HepG2 (cell line): Measurements from ENCODE around the gene TRRAP. TPM values are rescaled to one million over a fixed set of nuclear protein-coding genes. Genes with fewer than 3 reads are reported as not detected.

Experiments used
- ATAC-seq: fragments of 200-7000 bp; cut with Tn5 transposase; 3 replicates; pipeline ENCODE4 v1.9.1; 2020; ENCODE audit warnings: mild to moderate bottlenecking, moderate library complexity
- BruUV-seq: library from RNA; stranded (reverse); fragments of 400-500 nt; replicated peaks from 2 replicates; lab custom pipeline; 2021; lab: Mats Ljungman, UMichigan
- CTCF ChIA-PET: fragments of 300-600 bp; formaldehyde crosslinking; extraction: SDS; loops from one replicate; lab custom pipeline; 2021; ENCODE audit warnings: low total read pairs, inconsistent platforms, low intra/inter-chr PET ratio; lab: Yijun Ruan, JAX
- POLR2A ChIA-PET: fragments of 350-600 bp; sonication (Branson Sonifier 250); formaldehyde crosslinking; loops from one replicate; lab custom pipeline; 2020; ENCODE audit warnings: antibody characterized with exemption, inconsistent platforms; lab: Yijun Ruan, JAX
- DNase-seq: peaks from one replicate; pipeline ENCODE4 v3.0.0-alpha.2; 2015; ENCODE audit warnings: low spot score
- FAIRE-seq: peaks from 3 replicates; lab custom pipeline; 2011; peaks lifted over from hg19 to GRCh38; lab: Jason Lieb, UNC
- H2AFZ ChIP-seq: one replicate; pipeline ENCODE4 v1.6.1; 2011; ENCODE audit warnings: low read length, inconsistent platforms
- H3K27ac ChIP-seq: fragments of 300-600 bp; 3 replicates; pipeline ENCODE4 v1.8.0; 2011; ENCODE audit warnings: mixed run types, mild to moderate bottlenecking, mixed read lengths, low read length, inconsistent platforms; ENCODE audit not compliant: insufficient read depth; ENCODE audit errors: extremely low read length
- H3K27me3 ChIP-seq, 2 experiments: fragments of 200-600 bp in 1 of 2; 2 replicates in 1 of 2; 3 replicates in 1 of 2; pipeline versions ENCODE4 v1.6.0 to v1.8.0; 2011; ENCODE audit warnings: low read length in 2 of 2, mild to moderate bottlenecking in 2 of 2, moderate library complexity in 2 of 2, inconsistent platforms in 1 of 2; ENCODE audit not compliant: insufficient read depth in 2 of 2, control insufficient read depth in 1 of 2
- H3K36me3 ChIP-seq, 2 experiments: fragments of 200-600 bp in 1 of 2; replicated peaks in 1 of 2; 2 replicates in 1 of 2; 3 replicates in 1 of 2; pipeline versions ENCODE4 v1.5.1 to v1.8.0; 2011; ENCODE audit warnings: low read length in 2 of 2, inconsistent platforms in 1 of 2; ENCODE audit not compliant: insufficient read depth in 2 of 2, control insufficient read depth in 1 of 2
- H3K4me1 ChIP-seq: 2 replicates; pipeline ENCODE4 v1.5.1; 2012; ENCODE audit warnings: low read length, inconsistent platforms; ENCODE audit not compliant: insufficient read depth
- H3K4me2 ChIP-seq: 2 replicates; pipeline ENCODE4 v1.6.0; 2011; ENCODE audit warnings: low read depth, low read length, inconsistent platforms
- H3K4me3 ChIP-seq, 3 experiments: fragments of 200-600 bp in 1 of 3; sonication (generic), shearing (Covaris generic) in 1 of 3; replicated peaks in 1 of 3; 2 replicates each; pipeline ENCODE4 v1.5.1; 2011 to 2016; ENCODE audit warnings: low read length in 3 of 3, inconsistent platforms in 2 of 3, low read depth in 2 of 3, mild to moderate bottlenecking in 2 of 3, control low read depth in 1 of 3, mixed read lengths in 1 of 3; ENCODE audit not compliant: insufficient read depth in 1 of 3
- H3K79me2 ChIP-seq: one replicate; pipeline ENCODE4 v1.6.1; 2011; ENCODE audit warnings: low read length, inconsistent platforms; ENCODE audit not compliant: insufficient read depth
- H3K9ac ChIP-seq: 2 replicates; pipeline ENCODE4 v1.6.0; 2011; ENCODE audit warnings: mild to moderate bottlenecking, low read depth, low read length, inconsistent platforms; ENCODE audit not compliant: insufficient read depth
- H3K9me3 ChIP-seq: 2 replicates; pipeline ENCODE4 v1.5.1; 2012; ENCODE audit warnings: mild to moderate bottlenecking, low read length
- H4K20me1 ChIP-seq: 2 replicates; pipeline ENCODE4 v1.6.0; 2011; ENCODE audit warnings: inconsistent platforms, mild to moderate bottlenecking, low read length, moderate library complexity; ENCODE audit not compliant: insufficient read depth
- ARID2 ChIP-seq: sonication (generic); formaldehyde crosslinking; IDR thresholded peaks from 2 replicates; pipeline ENCODE4 v1.8.1; 2022; ENCODE audit warnings: mild to moderate bottlenecking, missing genetic modification reagents, borderline replicate concordance
- DMAP1 ChIP-seq: IDR thresholded peaks from 2 replicates; pipeline ENCODE4 v1.6.1; 2016
- KLF12 ChIP-seq: sonication (generic); formaldehyde crosslinking; IDR thresholded peaks from 2 replicates; pipeline ENCODE4 v1.4.0; 2020; ENCODE audit warnings: missing genetic modification reagents, borderline replicate concordance
- NCOR1 ChIP-seq: fragments of 200-600 bp; sonication (generic); IDR thresholded peaks from 2 replicates; pipeline ENCODE4 v1.7.0; 2017; ENCODE audit warnings: antibody characterized with exemption, low read length, borderline replicate concordance
- POGZ ChIP-seq: sonication (generic); formaldehyde crosslinking; IDR thresholded peaks from 2 replicates; pipeline ENCODE4 v1.4.0; 2020; ENCODE audit warnings: mild to moderate bottlenecking, missing genetic modification reagents
- POLR2AphosphoS2 ChIP-seq: IDR thresholded peaks from 2 replicates; pipeline ENCODE4 v1.6.1; 2011; ENCODE audit warnings: low read depth, low read length, improper control_type of control experiment
- SIX1 ChIP-seq: sonication (generic); formaldehyde crosslinking; IDR thresholded peaks from 2 replicates; pipeline ENCODE4 v1.4.0; 2020; ENCODE audit warnings: missing genetic modification reagents, borderline replicate concordance
- ZNF234 ChIP-seq: sonication (generic); formaldehyde crosslinking; conservative IDR thresholded peaks from 2 replicates; pipeline ENCODE4 v1.5.1; 2020; ENCODE audit warnings: mild to moderate bottlenecking, missing genetic modification reagents
- in situ Hi-C: cut with HindIII; loops from 2 replicates; pipeline ENCODE4 v1.10.0; 2017; ENCODE audit warnings: low pct_unique_long_range_greater_than_20kb; ENCODE audit not compliant: extremely low pct_ligation_motif_present
- intact Hi-C: fragments of 100-400 bp; cut with micrococcal nuclease; formaldehyde crosslinking; loops from one replicate; pipeline ENCODE4 v1.10.0; 2022; ENCODE audit not compliant: unreplicated experiment
- polyA plus RNA-seq, 8 experiments: library from polyadenylated mRNA; depleted of rRNA in 3 of 8; stranded (reverse) in 7 of 8; unstranded in 1 of 8; fragments of >200 nt; fragmentation: Illumina TruSeq in 4 of 8; extraction: Trizol in 4 of 8; gene quantifications; 2 replicates each; pipeline versions ENCODE4 v1.2.1 to v1.2.3, GENCODE V29; 2011 to 2016; ENCODE audit warnings: low read depth in 4 of 8, missing spikeins in 1 of 8, mixed read lengths in 1 of 8; ENCODE audit not compliant: insufficient read depth in 1 of 8
- total RNA-seq, 5 experiments: library from RNA; depleted of rRNA; stranded (reverse); fragments of >200 nt; fragmentation: Illumina TruSeq; extraction: Trizol; gene quantifications; 2 replicates each; pipeline ENCODE4 v1.2.3, GENCODE V29; 2016; ENCODE audit warnings: low read depth in 1 of 5
- TF ChIP-seq, protein P1 (sequence below): sonication (generic); formaldehyde crosslinking; IDR thresholded peaks from 2 replicates; pipeline ENCODE4 v1.4.0; 2020; ENCODE audit warnings: missing genetic modification reagents, borderline replicate concordance
- TF ChIP-seq, protein P2 (sequence below): sonication (generic); formaldehyde crosslinking; IDR thresholded peaks from 2 replicates; pipeline ENCODE4 v1.8.1; 2023; ENCODE audit warnings: mild to moderate bottlenecking, inconsistent platforms, moderate library complexity, missing genetic modification reagents, borderline replicate concordance
- TF ChIP-seq, protein P3 (sequence below): sonication (generic); formaldehyde crosslinking; IDR thresholded peaks from 2 replicates; pipeline ENCODE4 v1.4.0; 2020; ENCODE audit warnings: mild to moderate bottlenecking, missing genetic modification reagents
- TF ChIP-seq, protein P4 (sequence below): sonication (generic); formaldehyde crosslinking; IDR thresholded peaks from 2 replicates; pipeline ENCODE4 v1.4.0; 2020; ENCODE audit warnings: mild to moderate bottlenecking, missing genetic modification reagents
- TF ChIP-seq, protein P5 (sequence below), 2 experiments: sonication (generic) in 1 of 2; formaldehyde crosslinking in 1 of 2; IDR thresholded peaks; 2 replicates each; pipeline versions ENCODE4 v1.4.0 to v1.6.1; 2016 to 2020; ENCODE audit warnings: borderline replicate concordance in 1 of 2, low read depth in 1 of 2, mild to moderate bottlenecking in 1 of 2, missing genetic modification reagents in 1 of 2

TRRAP gene
- total and polyA plus RNA-seq, 2 of the 13 experiments (the other 11 are each of a cell fraction or from before 2014, with no cell fraction given), result 8.6 to 10.5 TPM

DNA sequence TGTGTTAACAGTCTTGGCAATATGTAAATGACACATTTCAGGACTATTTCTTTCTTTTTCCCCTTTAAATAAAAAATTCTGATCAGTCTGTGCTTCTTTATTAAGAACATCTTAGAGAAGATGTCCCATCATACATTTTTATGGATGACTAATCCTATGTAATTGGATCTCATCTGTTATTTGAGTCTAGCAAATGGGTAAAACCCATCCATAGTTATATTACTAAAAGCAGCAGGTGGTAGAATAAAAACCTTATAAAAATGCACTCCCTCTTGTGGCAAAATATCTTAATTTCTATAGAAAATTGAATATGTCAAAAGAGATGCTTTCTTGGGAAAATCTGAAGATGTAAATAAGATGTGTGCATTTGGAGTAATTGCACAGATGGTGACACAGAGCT lies 35.3 kb downstream of the TRRAP start:
- ChIA-PET CTCF (no interaction called here), POLR2A (no interaction called here)
- peaks cover 24 to 77% of the 10 kb centered on the region in 2 experiments for H3K36me3 ChIP-seq
- H3K9me3 ChIP-seq, result no peaks in the 10 kb centered on the region
- intact Hi-C loops (no loop called here), in situ Hi-C loops (no loop called here)
- no peak overlapping the region for H3K27ac ChIP-seq
- H3K9ac ChIP-seq, result no peak overlapping the region
- no TSS peak for BruUV-seq
- FAIRE-seq (no peak), DNase-seq (no peak), ATAC-seq (no peak)
- H4K20me1 ChIP-seq, result no peaks in the 10 kb centered on the region
- no peaks in the 10 kb centered on the region for H3K27me3 ChIP-seq
- H3K4me1 ChIP-seq, result no peaks in the 10 kb centered on the region
- no peak overlapping the region for H2AFZ ChIP-seq
- H3K4me3 ChIP-seq, result no peak overlapping the region
- H3K4me2 ChIP-seq, result no peak overlapping the region
- H3K79me2 ChIP-seq, result no peaks in the 10 kb centered on the region
- TF ChIP-seq, protein P1, sequence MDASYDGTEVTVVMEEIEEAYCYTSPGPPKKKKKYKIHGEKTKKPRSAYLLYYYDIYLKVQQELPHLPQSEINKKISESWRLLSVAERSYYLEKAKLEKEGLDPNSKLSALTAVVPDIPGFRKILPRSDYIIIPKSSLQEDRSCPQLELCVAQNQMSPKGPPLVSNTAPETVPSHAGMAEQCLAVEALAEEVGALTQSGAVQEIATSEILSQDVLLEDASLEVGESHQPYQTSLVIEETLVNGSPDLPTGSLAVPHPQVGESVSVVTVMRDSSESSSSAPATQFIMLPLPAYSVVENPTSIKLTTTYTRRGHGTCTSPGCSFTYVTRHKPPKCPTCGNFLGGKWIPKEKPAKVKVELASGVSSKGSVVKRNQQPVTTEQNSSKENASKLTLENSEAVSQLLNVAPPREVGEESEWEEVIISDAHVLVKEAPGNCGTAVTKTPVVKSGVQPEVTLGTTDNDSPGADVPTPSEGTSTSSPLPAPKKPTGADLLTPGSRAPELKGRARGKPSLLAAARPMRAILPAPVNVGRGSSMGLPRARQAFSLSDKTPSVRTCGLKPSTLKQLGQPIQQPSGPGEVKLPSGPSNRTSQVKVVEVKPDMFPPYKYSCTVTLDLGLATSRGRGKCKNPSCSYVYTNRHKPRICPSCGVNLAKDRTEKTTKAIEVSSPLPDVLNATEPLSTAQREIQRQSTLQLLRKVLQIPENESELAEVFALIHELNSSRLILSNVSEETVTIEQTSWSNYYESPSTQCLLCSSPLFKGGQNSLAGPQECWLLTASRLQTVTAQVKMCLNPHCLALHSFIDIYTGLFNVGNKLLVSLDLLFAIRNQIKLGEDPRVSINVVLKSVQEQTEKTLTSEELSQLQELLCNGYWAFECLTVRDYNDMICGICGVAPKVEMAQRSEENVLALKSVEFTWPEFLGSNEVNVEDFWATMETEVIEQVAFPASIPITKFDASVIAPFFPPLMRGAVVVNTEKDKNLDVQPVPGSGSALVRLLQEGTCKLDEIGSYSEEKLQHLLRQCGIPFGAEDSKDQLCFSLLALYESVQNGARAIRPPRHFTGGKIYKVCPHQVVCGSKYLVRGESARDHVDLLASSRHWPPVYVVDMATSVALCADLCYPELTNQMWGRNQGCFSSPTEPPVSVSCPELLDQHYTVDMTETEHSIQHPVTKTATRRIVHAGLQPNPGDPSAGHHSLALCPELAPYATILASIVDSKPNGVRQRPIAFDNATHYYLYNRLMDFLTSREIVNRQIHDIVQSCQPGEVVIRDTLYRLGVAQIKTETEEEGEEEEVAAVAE, result no peak
- TF ChIP-seq POLR2AphosphoS2 (no peak), SIX1 (no peak), KLF12 (no peak), POGZ (CRISPR knock-in tag) (no peak), DMAP1 (CRISPR knock-in tag) (no peak), NCOR1 (no peak), ARID2 (CRISPR knock-in tag) (no peak), ZNF234 (CRISPR knock-in tag) (no peak)
- TF ChIP-seq, protein P2, sequence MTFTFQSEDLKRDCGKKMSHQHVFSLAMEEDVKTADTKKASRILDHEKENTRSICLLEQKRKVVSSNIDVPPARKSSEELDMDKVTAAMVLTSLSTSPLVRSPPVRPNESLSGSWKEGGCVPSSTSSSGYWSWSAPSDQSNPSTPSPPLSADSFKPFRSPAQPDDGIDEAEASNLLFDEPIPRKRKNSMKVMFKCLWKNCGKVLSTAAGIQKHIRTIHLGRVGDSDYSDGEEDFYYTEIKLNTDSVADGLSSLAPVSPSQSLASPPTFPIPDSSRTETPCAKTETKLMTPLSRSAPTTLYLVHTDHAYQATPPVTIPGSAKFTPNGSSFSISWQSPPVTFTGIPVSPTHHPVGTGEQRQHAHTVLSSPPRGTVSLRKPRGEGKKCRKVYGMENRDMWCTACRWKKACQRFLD (CRISPR knock-in tag), result no peak
- TF ChIP-seq, protein P3, sequence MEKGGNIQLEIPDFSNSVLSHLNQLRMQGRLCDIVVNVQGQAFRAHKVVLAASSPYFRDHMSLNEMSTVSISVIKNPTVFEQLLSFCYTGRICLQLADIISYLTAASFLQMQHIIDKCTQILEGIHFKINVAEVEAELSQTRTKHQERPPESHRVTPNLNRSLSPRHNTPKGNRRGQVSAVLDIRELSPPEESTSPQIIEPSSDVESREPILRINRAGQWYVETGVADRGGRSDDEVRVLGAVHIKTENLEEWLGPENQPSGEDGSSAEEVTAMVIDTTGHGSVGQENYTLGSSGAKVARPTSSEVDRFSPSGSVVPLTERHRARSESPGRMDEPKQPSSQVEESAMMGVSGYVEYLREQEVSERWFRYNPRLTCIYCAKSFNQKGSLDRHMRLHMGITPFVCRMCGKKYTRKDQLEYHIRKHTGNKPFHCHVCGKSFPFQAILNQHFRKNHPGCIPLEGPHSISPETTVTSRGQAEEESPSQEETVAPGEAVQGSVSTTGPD (CRISPR knock-in tag), result no peak
- TF ChIP-seq, protein P4, sequence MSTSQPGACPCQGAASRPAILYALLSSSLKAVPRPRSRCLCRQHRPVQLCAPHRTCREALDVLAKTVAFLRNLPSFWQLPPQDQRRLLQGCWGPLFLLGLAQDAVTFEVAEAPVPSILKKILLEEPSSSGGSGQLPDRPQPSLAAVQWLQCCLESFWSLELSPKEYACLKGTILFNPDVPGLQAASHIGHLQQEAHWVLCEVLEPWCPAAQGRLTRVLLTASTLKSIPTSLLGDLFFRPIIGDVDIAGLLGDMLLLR, result no peak
- TF ChIP-seq, protein P5, sequence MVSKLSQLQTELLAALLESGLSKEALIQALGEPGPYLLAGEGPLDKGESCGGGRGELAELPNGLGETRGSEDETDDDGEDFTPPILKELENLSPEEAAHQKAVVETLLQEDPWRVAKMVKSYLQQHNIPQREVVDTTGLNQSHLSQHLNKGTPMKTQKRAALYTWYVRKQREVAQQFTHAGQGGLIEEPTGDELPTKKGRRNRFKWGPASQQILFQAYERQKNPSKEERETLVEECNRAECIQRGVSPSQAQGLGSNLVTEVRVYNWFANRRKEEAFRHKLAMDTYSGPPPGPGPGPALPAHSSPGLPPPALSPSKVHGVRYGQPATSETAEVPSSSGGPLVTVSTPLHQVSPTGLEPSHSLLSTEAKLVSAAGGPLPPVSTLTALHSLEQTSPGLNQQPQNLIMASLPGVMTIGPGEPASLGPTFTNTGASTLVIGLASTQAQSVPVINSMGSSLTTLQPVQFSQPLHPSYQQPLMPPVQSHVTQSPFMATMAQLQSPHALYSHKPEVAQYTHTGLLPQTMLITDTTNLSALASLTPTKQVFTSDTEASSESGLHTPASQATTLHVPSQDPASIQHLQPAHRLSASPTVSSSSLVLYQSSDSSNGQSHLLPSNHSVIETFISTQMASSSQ (IDR thresholded peaks at IDR 0.05; ENCODE audit: low read depth), result no peak
- TF ChIP-seq, protein P5 (CRISPR knock-in tag; IDR thresholded peaks at IDR 0.05; ENCODE audit: borderline replicate concordance), result no peak
